Activated naive CD8-positive, alpha-beta T cell treated with anti-CD3 and anti-CD28 coated beads for 36 hours (primary cell): ENCODE measurements around the gene SLC6A9. TPM values are rescaled to one million over a fixed set of nuclear protein-coding genes. Genes with fewer than 3 reads are reported as not detected.

Experiments used
- DNase-seq: peaks from one replicate; pipeline ENCODE4 v3.0.0; 2021
- H3K27ac Mint-ChIP-seq: one replicate; pipeline ENCODE4 v1.8.0; 2022; ENCODE audit warnings: mild to moderate bottlenecking, moderate library complexity, mixed read lengths
- H3K27me3 Mint-ChIP-seq: one replicate; pipeline ENCODE4 v1.8.0; 2022; ENCODE audit warnings: mild to moderate bottlenecking, mixed read lengths
- H3K36me3 Mint-ChIP-seq: one replicate; pipeline ENCODE4 v1.8.0; 2021; ENCODE audit warnings: mild to moderate bottlenecking, mixed read lengths
- H3K4me1 Mint-ChIP-seq: one replicate; pipeline ENCODE4 v1.8.0; 2021; ENCODE audit warnings: mixed read lengths
- H3K4me3 Mint-ChIP-seq: one replicate; pipeline ENCODE4 v1.8.0; 2022; ENCODE audit warnings: mild to moderate bottlenecking, moderate library complexity, mixed read lengths
- H3K9me3 Mint-ChIP-seq: one replicate; pipeline ENCODE4 v1.8.0; 2022; ENCODE audit warnings: mixed read lengths
- total RNA-seq, 2 experiments: library from RNA; stranded (reverse); gene quantifications; one replicate each; pipeline ENCODE4 v1.2.3, GENCODE V29; 2021

SLC6A9 gene
- total RNA-seq, 2 experiments from 2014 or later = 13.5 to 14.8 TPM

DNA sequence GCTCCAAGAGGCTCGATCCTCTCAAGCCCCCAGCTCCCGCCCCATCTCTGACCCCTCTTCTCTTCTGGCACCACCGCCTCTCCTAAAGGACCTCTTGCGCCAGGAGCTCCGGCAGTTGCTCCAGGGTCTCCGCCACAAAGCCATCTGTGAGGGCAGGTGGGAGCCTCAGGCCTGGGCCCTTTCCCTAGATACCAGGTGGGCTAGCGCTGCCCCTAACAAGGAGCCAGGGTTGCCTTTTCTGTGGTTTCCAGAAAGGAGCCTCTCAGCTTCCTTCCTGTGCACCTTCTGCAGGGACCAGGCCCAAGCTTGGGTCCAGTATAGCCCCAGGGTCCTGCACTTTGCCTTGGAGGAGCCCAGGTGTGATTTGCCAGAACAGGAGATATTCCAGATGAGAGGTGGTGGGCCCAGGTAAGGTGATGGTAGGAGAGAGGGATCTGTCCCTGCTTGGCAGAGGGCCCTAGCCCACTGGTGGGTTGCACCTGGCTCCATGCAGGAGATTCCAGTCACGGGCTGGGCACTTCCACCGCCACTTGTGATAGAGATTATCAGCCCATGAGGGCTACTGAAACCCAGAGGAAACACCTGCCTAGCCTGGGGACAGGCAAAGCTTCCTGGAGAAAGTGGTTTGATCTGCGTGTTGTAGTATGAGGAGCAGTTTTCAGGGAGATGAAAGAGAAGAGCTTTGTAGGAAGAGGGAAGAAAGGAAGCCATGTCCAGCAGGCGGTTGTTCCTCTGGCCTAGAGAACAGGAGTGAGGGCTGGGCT is 38.8 kb downstream of the SLC6A9 start:
- Mint-ChIP-seq H3K4me3 (peak overlapping the region; percentile 85), H3K27ac (peak overlapping the region; percentile 68), H3K4me1 (peaks cover 13% of the 10 kb centered on the region), H3K9me3 (no peaks in the 10 kb centered on the region), H3K36me3 (no peaks in the 10 kb centered on the region), H3K27me3 (no peaks in the 10 kb centered on the region)
- no peak for DNase-seq

DNA sequence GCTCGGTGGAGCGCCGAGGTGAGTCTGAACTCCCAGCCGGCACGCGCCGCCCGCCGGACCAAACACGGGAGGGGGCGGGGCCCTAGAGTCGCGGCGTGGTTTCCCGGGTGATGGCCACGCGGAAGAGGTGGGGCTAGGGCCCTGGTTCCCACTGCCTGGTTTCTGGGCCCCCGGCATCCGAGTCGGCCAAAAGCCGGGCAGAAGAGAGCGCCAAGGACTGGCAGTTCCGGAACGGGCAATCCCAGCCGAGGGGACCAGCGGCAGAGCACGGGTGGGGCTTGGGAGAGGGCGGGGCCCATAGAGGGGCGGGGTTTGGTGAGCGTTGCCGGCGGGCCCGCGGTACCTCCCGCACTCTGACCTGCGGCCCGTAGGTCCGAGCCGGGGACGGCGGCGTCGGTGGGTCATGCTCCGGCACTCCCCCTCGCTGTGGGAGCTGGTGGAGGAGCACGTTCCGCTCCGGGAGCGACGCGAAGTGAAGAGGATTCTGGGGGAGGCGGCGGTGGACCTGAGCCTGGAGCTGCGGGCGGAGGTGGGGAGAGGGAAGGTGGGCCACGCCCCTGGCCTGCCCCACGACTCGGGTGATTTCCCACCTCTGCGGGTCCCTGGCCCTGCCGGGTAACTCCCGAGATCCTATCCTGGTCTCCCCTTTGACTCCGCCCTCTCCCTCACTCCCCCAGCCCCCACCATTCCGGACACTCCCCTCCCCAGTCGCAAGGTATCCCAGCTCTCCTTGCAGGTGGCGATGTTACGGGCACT is 39.6 kb downstream of the SLC6A9 start, which contains the start of gene CCDC24:
CCDC24 (plus strand) TSS at position 124 of the 756 bp plus-strand sequence; CDS start at position 404, 280 bp downstream.
- Mint-ChIP-seq H3K36me3 (no peaks in the 10 kb centered on the region), H3K4me3 (peak within 1 kb of the TSS; percentile 85), H3K27me3 (no peaks in the 10 kb centered on the region), H3K9me3 (no peaks in the 10 kb centered on the region), H3K27ac (peak within 1 kb of the TSS; percentile 74), H3K4me1 (peaks cover 13% of the 10 kb centered on the region)
- DNase-seq = peak; percentile 80

DNA sequence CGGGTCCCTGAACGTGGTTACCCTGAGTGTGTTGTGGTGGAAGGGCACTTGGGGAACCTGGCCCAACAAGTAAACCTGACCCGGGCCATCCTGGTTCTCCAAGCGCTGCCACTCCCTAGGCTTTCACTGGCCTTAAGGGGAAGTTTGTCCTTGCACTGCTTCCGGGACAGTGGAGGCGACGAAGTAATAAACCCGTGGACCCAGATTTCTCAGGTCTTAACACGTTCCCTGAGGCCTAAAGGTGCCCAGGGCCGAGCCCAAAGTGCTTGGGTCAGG is 40.1 kb downstream of the SLC6A9 start:
- no peak for DNase-seq
- Mint-ChIP-seq H3K9me3 (no peaks in the 10 kb centered on the region), H3K27ac (no peak overlapping the region), H3K27me3 (no peaks in the 10 kb centered on the region), H3K4me1 (peaks cover 13% of the 10 kb centered on the region), H3K36me3 (no peaks in the 10 kb centered on the region), H3K4me3 (peak overlapping the region; percentile 85)

DNA sequence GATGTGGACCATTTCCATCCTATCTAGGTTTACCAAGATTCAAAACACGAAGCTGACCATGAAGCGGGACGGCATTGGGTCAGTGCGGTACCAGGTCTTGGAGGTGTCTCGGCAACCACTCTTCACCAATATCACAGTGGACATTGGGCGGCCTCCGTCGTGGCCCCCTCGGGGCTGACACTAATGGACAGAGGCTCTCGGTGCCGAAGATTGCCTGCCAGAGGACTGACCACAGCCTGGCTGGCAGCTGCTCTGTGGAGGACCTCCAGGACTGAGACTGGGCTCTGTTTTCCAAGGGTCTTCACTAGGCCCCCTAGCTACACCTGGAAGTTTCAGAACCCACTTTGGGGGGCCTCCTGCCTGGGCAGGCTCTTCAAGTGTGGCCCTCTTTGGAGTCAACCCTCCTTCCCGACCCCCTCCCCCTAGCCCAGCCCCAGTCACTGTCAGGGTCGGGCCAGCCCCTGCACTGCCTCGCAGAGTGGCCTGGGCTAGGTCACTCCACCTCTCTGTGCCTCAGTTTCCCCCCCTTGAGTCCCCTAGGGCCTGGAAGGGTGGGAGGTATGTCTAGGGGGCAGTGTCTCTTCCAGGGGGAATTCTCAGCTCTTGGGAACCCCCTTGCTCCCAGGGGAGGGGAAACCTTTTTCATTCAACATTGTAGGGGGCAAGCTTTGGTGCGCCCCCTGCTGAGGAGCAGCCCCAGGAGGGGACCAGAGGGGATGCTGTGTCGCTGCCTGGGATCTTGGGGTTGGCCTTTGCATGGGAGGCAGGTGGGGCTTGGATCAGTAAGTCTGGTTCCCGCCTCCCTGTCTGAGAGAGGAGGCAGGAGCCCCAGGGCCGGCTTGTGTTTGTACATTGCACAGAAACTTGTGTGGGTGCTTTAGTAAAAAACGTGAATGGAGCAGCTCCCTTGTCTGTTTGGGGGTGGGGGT is 40.7 kb downstream of the SLC6A9 start:
- H3K4me1 Mint-ChIP-seq = peaks cover 13% of the 10 kb centered on the region
- no peaks in the 10 kb centered on the region for H3K9me3 Mint-ChIP-seq
- peak overlapping the region; percentile 38 for H3K27ac Mint-ChIP-seq
- no peak for DNase-seq
- H3K27me3 Mint-ChIP-seq = no peaks in the 10 kb centered on the region
- peak overlapping the region; percentile 85 for H3K4me3 Mint-ChIP-seq
- no peaks in the 10 kb centered on the region for H3K36me3 Mint-ChIP-seq

DNA sequence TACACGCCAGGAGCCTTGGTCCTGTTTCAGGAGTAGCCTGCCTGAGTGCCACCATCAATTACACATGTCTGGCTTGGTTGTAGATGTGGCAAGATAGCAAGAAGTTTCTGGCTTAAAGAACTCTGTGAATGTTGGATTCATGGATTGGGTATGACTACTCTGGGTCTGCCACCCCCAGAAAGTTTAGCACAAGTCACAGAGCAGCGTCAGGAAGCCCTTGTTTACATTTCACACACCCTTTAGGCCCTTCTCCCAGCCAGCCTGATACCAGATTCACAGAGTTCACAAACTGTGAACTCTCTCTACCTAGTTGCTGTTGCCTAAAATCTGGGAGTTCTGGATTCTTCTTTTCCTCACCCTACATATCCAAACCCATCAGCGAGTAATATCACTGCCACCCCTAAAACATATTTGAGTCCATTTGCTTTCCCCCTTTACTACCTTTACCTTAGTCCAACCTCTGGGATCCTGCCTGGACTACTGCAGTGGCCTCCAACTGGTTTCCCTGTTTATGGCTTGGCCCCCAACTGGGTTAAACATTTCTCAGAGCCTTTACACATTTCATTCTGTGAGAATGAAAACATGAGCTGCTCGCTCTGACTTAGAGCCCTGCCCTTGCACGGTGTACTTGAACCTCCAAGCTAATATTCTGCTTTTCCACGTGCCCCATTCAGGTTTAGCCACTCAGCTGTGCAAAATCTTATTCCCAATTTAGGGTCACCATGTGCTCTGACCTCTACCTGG is 43.9 kb downstream of the SLC6A9 start:
- no peak for DNase-seq
- Mint-ChIP-seq H3K27me3 (no peaks in the 10 kb centered on the region), H3K4me1 (peaks cover 12% of the 10 kb centered on the region), H3K36me3 (peaks cover 11% of the 10 kb centered on the region), H3K9me3 (no peaks in the 10 kb centered on the region), H3K4me3 (no peak overlapping the region), H3K27ac (no peak overlapping the region)

DNA sequence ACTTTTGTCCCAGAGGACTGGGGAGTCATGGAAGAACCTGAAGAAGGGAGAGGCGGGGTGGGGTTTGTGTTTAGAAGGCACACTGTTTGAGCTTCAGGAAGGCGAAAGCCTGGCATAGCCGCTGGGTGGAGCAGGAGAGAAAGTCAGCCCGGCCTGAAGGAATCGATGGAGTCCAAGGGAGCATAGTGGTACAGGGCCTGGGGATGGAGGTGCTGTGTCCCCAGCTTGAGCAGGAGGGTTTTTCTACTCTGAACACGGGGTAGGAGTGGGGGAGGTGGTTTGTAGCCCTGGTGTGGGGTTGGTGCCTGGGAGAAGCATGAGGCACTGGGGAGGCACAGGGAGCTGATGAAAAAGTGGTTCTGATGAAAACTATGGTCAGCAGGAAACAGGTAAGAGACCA is 44.5 kb downstream of the SLC6A9 start:
- no peak overlapping the region for H3K4me3 Mint-ChIP-seq
- H3K27me3 Mint-ChIP-seq = no peaks in the 10 kb centered on the region
- no peak overlapping the region for H3K27ac Mint-ChIP-seq
- H3K4me1 Mint-ChIP-seq = peaks cover 7% of the 10 kb centered on the region
- no peak for DNase-seq
- H3K9me3 Mint-ChIP-seq = no peaks in the 10 kb centered on the region
- peaks cover 11% of the 10 kb centered on the region for H3K36me3 Mint-ChIP-seq

DNA sequence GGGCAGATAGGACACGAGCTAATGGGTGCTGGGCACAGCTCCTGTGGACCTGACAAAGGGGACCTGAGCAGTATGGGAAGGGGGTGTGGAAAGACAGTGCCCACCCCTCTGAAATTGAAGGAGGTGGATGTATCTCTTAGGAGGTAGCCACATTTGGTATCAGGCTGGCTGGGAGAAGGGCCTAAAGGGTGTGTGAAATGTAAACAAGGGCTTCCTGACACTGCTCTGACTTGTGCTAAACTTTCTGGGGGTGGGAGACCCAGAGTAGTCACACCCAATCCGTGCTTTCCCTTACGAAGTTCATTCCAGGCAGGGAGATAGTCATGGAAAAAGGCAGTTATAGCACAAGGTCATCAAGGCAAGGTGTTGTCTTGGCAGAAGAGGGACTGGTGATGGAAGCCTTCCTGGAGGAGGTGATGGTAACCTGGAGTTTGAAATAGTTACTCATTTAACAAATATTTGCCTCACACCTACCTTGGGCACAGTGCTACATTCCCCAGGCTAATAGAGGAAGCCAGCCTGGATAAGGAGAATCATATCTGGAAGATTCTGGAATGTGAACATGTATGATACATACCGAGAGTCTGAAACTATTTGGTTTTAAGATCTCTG is 45.2 kb downstream of the SLC6A9 start:
- DNase-seq = no peak
- Mint-ChIP-seq H3K9me3 (no peaks in the 10 kb centered on the region), H3K4me1 (peaks cover 3% of the 10 kb centered on the region), H3K4me3 (no peak overlapping the region), H3K36me3 (peaks cover 11% of the 10 kb centered on the region), H3K27ac (no peak overlapping the region), H3K27me3 (no peaks in the 10 kb centered on the region)

DNA sequence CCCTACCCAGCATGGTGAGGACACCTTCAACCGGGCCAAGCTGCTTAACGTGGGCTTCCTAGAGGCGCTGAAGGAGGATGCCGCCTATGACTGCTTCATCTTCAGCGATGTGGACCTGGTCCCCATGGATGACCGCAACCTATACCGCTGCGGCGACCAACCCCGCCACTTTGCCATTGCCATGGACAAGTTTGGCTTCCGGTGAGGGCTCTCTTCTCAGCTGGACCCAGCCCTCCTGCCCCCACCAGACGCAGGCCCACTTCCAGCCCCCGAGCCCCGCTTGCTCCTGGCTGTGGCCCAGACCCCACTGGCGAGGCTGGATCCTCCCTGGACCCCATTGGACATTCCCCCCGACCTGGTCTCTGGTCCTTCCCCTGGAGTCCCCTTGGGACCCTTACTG is 46.4 kb downstream of the SLC6A9 start:
- Mint-ChIP-seq H3K27me3 (peaks cover 5% of the 10 kb centered on the region), H3K9me3 (no peaks in the 10 kb centered on the region), H3K36me3 (peaks cover 18% of the 10 kb centered on the region), H3K27ac (no peak overlapping the region), H3K4me3 (no peak overlapping the region), H3K4me1 (peaks cover 5% of the 10 kb centered on the region)
- no peak for DNase-seq

DNA sequence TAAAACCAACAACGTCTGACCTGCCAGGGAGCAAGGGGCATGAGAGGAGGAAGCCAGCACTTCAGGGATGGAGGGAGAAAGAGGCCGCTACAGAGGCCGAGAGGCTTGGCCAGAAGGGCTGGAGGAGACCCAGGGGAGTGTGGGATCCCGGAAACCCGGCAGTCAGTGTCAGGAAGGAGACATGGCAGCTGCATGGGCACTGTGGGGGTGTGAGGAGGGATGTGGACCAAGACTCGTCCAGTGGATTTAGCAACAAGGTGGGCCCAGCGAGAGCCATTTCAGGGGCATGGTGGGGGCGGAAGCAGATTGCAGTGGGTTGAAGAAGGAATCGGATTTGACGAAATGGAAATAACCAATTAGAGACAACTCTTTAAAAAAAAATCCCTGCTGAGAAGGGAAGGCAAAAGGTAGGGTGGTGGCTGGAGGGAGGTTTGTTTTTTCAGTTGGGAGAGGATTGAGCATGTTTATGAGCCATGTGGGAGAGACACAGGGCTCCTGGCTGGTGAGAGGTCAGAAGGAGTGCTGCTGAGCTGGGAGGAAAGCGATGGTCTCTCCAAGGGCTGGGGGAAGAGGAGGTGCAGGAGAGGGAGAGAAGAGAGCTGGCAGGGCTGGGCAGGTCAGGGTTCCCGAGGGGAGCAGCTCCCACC is 47.9 kb downstream of the SLC6A9 start:
- H3K36me3 Mint-ChIP-seq = peaks cover 23% of the 10 kb centered on the region
- H3K9me3 Mint-ChIP-seq = no peaks in the 10 kb centered on the region
- H3K27me3 Mint-ChIP-seq = peaks cover 5% of the 10 kb centered on the region
- no peak for DNase-seq
- H3K27ac Mint-ChIP-seq = no peak overlapping the region
- H3K4me3 Mint-ChIP-seq = no peak overlapping the region
- peaks cover 10% of the 10 kb centered on the region for H3K4me1 Mint-ChIP-seq

DNA sequence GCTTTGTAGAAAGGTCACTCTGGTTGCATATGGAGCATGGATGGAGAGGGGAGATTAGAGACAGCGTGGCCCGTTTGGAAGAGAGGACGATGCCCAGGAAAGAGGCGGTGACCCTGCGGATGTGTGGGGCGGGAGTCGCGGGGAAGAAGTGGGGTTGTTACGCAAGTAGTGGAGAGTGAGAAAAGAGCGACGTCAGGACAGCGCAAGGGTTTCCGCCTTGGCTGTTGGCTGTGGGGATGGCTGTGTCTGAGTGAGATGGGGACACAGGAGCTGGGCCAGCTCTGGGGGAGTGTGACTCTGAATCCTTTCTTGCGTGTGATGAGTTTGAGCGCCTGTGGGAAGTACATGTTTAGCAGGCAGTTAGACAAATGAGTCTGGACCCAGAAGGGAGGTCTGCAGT is 48.5 kb downstream of the SLC6A9 start:
- no peak overlapping the region for H3K4me3 Mint-ChIP-seq
- DNase-seq = no peak
- H3K36me3 Mint-ChIP-seq = peaks cover 28% of the 10 kb centered on the region
- H3K4me1 Mint-ChIP-seq = peaks cover 14% of the 10 kb centered on the region
- H3K27ac Mint-ChIP-seq = no peak overlapping the region
- peaks cover 5% of the 10 kb centered on the region for H3K27me3 Mint-ChIP-seq
- no peaks in the 10 kb centered on the region for H3K9me3 Mint-ChIP-seq

DNA sequence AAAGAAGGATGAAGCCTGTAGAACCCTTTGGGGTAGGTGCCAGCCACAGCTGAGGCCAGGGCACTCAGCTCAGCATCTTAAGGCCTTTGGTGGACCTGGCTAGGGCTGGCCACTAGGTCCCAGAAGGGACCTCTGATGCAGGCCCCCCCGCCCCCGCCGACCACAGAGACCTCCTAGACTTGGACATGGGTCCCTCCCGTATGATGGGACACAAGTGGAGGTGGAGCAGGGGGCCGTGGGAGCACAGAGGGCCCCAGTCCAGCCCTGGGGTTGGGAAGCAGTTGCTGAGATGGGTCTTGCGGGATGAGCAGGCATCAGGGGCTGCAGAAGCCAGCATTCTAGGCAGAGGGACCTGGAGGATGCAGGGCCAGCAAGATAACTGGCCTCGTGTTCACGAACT is 49.0 kb downstream of the SLC6A9 start:
- DNase-seq = no peak
- Mint-ChIP-seq H3K27me3 (peaks cover 5% of the 10 kb centered on the region), H3K4me3 (no peak overlapping the region), H3K9me3 (no peaks in the 10 kb centered on the region), H3K36me3 (peaks cover 33% of the 10 kb centered on the region), H3K27ac (no peak overlapping the region), H3K4me1 (peaks cover 20% of the 10 kb centered on the region)

DNA sequence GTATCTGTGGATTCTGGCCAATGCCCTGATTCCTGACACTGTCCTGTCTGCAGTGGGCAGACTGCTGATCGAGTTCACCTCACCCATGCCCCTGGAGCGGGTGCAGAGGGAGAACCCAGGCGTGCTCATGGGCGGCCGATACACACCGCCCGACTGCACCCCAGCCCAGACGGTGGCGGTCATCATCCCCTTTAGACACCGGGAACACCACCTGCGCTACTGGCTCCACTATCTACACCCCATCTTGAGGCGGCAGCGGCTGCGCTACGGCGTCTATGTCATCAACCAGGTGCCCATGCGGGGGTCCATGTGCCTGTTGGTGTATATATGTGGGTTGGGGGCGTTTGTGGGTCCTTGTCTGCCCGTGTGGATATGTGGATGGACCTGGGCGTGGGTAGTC is 49.6 kb downstream of the SLC6A9 start:
- Mint-ChIP-seq H3K36me3 (peaks cover 40% of the 10 kb centered on the region), H3K27ac (no peak overlapping the region), H3K4me1 (peaks cover 26% of the 10 kb centered on the region), H3K4me3 (no peak overlapping the region), H3K27me3 (peaks cover 5% of the 10 kb centered on the region), H3K9me3 (no peaks in the 10 kb centered on the region)
- DNase-seq = no peak

DNA sequence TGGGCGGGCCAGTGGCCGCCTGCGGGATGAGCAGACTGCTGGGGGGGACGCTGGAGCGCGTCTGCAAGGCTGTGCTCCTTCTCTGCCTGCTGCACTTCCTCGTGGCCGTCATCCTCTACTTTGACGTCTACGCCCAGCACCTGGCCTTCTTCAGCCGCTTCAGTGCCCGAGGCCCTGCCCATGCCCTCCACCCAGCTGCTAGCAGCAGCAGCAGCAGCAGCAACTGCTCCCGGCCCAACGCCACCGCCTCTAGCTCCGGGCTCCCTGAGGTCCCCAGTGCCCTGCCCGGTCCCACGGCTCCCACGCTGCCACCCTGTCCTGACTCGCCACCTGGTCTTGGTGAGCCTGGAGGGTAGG is 50.1 kb downstream of the SLC6A9 start:
- Mint-ChIP-seq H3K27me3 (peaks cover 5% of the 10 kb centered on the region), H3K4me1 (peaks cover 30% of the 10 kb centered on the region), H3K9me3 (no peaks in the 10 kb centered on the region), H3K36me3 (peaks cover 44% of the 10 kb centered on the region), H3K4me3 (no peak overlapping the region), H3K27ac (no peak overlapping the region)
- no peak for DNase-seq
